Brain microvascular endothelial cell (primary cell): ENCODE data around the gene MAEL.

ENCODE experiments used
- DNase-seq: peaks from one replicate; pipeline ENCODE4 v3.0.0-alpha.2; 2020
- H3K27ac ChIP-seq: fragments of 250-450 bp; sonication (Bioruptor Pico); 2 replicates; pipeline ENCODE4 v1.5.1; 2020; ENCODE audit warnings: mild to moderate bottlenecking, moderate library complexity
- H3K27me3 ChIP-seq: fragments of 250-450 bp; sonication (Bioruptor Pico); replicated peaks from 2 replicates; pipeline ENCODE4 v1.5.1; 2020; ENCODE audit warnings: mild to moderate bottlenecking
- H3K36me3 ChIP-seq: fragments of 250-450 bp; sonication (Bioruptor Pico); replicated peaks from 2 replicates; pipeline ENCODE4 v1.5.1; 2020; ENCODE audit warnings: mild to moderate bottlenecking
- H3K4me3 ChIP-seq: 2 replicates; pipeline ENCODE4 v1.5.1; 2011; ENCODE audit warnings: low read depth, mild to moderate bottlenecking, control low read depth, low read length, moderate library complexity
- CTCF ChIP-seq: IDR thresholded peaks from 2 replicates; pipeline ENCODE4 v1.5.1; 2011; ENCODE audit warnings: low read depth, mild to moderate bottlenecking, moderate library complexity, low read length, control low read depth, inconsistent platforms; ENCODE audit errors: missing control alignments
- in situ Hi-C: cut with HindIII; loops from 2 replicates; pipeline ENCODE4 v1.10.0; 2017; ENCODE audit warnings: low sequenced_read_pairs, low pct_ligation_motif_present

Gene MAEL

GRCh38 chr1:166980818-166981217 lies 8.3 kb upstream of the MAEL start:
- no peak overlapping the region for H3K27ac ChIP-seq
- in situ Hi-C loops, result no loop called here
- no peak for TF ChIP-seq CTCF
- DNase-seq, result no peak
- H3K27me3 ChIP-seq, result peaks cover 31% of the 10 kb centered on the region
- no peaks in the 10 kb centered on the region for H3K36me3 ChIP-seq
- H3K4me3 ChIP-seq, result no peak overlapping the region

GRCh38 chr1:166981589-166981988 lies 7.5 kb upstream of the MAEL start:
- H3K36me3 ChIP-seq, result no peaks in the 10 kb centered on the region
- no peak for DNase-seq
- no peak overlapping the region for H3K4me3 ChIP-seq
- TF ChIP-seq CTCF, result no peak
- in situ Hi-C loops, result no loop called here
- peaks cover 27% of the 10 kb centered on the region for H3K27me3 ChIP-seq
- H3K27ac ChIP-seq, result no peak overlapping the region

- TF ChIP-seq CTCF, result no peak
- Histone ChIP-seq H3K27me3 (no peaks in the 10 kb centered on the region), H3K27ac (no peak overlapping the region), H3K4me3 (no peak overlapping the region), H3K36me3 (no peaks in the 10 kb centered on the region)
- in situ Hi-C loops, result no loop called here
- DNase-seq, result peak; percentile 58
These were observed 10.0 kb downstream of the MAEL start for GRCh38 chr1:166999075-166999474.

GRCh38 chr1:166999500-167000055 lies 10.5 kb downstream of the MAEL start:
- H3K27me3 ChIP-seq, result no peaks in the 10 kb centered on the region
- H3K36me3 ChIP-seq, result no peaks in the 10 kb centered on the region
- in situ Hi-C loops, result no loop called here
- DNase-seq, result no peak
- no peak overlapping the region for H3K27ac ChIP-seq
- TF ChIP-seq CTCF, result no peak
- no peak overlapping the region for H3K4me3 ChIP-seq

- in situ Hi-C loops, result no loop called here
- no peaks in the 10 kb centered on the region for H3K36me3 ChIP-seq
- peaks cover 2% of the 10 kb centered on the region for H3K27me3 ChIP-seq
- DNase-seq, result no peak
- H3K27ac ChIP-seq, result no peak overlapping the region
- TF ChIP-seq CTCF, result no peak
- no peak overlapping the region for H3K4me3 ChIP-seq
These were observed 11.5 kb downstream of the MAEL start for GRCh38 chr1:167000546-167000945.

GRCh38 chr1:167002354-167002753 lies 13.3 kb downstream of the MAEL start:
- in situ Hi-C loops, result no loop called here
- no peak for TF ChIP-seq CTCF
- no peak for DNase-seq

More at GRCh38 chr1:167002354-167002753, 13.3 kb downstream of the MAEL start:
- H3K27me3 ChIP-seq, result peaks cover 4% of the 10 kb centered on the region
- no peak overlapping the region for H3K27ac ChIP-seq
- H3K36me3 ChIP-seq, result no peaks in the 10 kb centered on the region
- H3K4me3 ChIP-seq, result no peak overlapping the region
